HG02759 (cell line): ENCODE measurements around the gene KIF1C.

Experiments used
- ATAC-seq: cut with Tn5 transposase; IDR thresholded peaks from one replicate; pipeline ENCODE4 v1.9.1; 2021; ENCODE audit warnings: mild to moderate bottlenecking, moderate library complexity; ENCODE audit not compliant: unreplicated experiment

The KIF1C gene

GRCh38 chr17:4968486-4969046, 29.2 kb upstream of the KIF1C start:
- no peak for ATAC-seq

GRCh38 chr17:4969047-4969550, 28.7 kb upstream of the KIF1C start:
- ATAC-seq = no peak

DNA sequence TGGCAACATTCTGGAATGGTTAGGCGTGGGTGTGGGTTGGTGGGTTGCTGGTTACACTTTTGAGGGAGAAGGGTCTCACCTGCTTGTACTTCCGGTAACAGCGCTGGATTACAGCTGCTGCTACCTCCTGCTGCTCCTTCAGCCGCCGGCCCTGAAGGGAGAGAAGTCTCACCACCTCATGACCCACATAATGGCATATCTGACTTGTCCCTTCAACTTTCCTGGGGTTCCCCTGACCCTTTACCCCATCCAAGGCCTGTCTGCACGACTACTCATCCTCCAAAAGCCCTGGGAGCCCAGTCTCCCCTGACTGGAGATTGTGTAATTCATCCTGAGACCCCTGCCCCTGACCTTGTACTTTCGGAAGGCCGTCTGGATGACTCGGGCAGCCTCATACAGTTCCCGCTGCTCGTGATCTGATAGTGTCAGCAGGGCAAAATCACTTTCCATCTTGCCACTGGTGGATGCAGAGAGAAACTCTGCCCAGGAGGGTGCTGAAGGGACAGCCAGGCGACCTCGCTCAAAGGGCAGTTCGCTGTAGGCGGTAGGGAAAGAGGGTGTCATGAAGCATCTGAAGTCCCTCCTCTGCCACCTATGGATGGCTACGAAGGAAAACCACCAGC, 28.1 kb upstream of the KIF1C start:
- no peak for ATAC-seq

DNA sequence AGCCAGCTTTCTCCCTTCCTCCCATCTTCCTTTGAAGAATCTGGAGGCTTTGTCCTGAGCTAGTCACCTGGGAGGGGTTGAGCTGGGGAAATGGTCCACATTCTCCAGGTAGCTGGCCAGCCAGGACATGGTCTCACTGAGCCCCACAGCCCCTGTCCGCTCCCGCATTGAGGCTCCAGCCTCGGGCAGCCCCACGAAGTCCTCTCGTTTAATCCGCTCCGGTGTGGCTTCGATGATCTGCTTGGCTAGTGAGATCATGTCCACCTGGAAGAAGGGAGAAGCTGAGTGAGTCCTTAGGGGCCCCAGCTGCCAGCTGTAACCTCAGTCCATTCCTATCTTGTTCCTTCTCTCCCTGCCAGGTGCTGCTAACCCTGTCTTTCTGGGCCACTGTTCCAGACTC, 27.5 kb upstream of the KIF1C start:
- ATAC-seq = no peak

DNA sequence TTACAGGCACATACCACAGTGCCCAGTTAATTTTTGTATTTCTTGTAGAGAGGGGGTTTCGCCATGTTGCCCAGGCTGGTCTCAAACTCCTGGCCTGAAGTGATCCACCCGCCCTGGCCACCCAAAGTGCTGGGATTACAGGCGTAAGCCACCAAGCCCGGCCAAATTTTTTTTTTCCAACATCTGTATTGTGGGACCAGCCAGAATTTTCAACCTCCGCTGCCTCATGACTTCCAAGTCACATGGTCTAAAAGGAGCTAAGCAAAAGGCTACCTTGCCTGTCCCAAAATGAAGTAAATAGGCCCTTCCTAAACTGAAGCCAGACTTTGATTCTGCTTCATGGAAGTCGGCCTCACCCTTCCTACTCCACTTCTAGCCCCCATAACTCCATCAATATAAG, 25.9 kb upstream of the KIF1C start:
- no peak for ATAC-seq

DNA sequence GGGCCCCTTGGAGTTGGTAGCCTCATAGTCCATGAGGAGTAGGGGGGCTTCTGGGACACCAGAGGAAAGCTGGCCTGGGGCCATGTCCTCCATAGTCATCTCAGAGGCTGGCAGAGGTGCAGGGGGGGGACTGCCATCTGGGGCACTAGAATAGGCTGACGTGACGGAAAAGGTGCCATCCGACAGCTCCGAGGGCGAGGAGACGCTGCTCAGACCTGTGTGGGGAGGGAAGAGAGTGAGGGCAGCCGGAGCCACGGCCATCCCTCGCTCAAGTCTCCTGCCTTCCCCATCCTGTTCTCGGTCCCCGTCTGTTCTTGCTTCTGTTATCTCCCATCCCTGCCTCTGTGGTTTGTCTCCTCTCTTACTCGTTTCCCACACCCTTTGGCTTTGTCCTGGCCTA, 25.4 kb upstream of the KIF1C start:
- ATAC-seq = no peak

- ATAC-seq = no peak
Observed at GRCh38 chr17:4972752-4973151, 25.0 kb upstream of the KIF1C start.

DNA sequence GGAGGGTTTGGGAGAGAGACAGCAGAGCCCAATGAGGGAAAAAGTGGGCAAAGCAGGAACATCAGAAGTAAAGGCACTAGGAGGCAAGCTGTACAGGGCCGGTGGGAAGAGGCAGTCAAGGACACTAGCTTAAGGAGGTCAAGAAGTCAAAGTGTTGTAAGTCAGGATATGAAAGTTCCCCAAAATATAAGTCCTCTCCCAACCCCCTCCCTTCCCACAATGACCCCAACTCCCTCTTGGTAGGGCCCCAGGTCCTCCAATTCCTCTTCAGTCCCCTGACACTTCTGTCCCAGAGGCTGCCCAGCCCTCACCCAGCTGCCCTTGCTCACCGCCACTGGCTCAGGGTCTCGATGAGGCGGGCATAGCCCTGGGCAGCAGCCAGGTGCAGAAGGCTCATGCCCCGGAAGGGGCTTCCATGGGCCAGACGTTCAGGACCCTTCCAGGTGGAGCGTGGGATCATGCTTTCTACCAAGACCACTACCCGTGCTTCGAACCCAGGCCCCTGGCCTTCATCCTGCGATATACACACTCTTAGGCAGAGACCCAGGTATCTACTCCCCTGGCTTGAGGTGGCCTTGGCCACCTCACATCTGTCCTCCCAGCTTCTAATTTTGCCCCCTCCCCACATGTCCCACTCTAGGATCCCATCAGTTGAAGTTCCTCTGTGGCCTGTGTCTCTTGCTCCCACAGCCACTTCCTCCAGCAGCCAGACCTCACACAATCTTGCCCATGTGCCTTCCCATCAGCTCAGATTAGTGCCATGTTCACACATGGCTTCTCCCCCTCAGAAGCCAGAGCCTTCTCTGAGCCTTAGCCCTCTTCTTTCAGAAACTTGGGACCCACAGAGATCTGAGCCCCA, 24.3 kb upstream of the KIF1C start:
- ATAC-seq = no peak

DNA sequence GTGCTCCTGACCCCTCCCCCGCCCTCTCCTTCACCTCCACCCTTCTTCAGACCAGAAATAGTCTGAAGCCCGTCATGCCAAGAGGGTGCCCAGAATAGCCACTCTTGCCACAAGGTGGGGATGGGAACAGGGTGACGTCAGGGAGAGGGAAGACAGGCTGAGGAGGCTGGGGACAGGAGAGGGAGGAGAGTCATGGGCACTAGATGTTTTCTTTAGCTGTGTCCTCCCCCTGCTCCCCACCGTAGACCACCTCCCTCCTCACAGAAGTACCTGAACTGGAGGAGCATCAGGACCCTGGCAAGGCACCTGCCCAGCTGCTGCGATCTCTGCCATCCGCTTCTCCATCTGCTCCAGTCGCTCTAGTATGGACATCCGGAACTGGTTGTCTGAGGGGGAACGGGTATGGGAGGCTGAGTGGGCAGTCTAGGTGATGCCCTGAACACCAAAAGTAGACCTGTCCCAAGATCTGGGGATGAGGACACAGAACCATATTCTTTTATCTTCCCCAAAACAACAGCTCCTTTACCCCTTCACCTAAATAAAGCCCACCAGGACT, 23.6 kb upstream of the KIF1C start:
- ATAC-seq = no peak

GRCh38 chr17:4978726-4979125, 19.0 kb upstream of the KIF1C start:
- ATAC-seq = no peak

GRCh38 chr17:4980644-4981216, 17.0 kb upstream of the KIF1C start:
- no peak for ATAC-seq

DNA sequence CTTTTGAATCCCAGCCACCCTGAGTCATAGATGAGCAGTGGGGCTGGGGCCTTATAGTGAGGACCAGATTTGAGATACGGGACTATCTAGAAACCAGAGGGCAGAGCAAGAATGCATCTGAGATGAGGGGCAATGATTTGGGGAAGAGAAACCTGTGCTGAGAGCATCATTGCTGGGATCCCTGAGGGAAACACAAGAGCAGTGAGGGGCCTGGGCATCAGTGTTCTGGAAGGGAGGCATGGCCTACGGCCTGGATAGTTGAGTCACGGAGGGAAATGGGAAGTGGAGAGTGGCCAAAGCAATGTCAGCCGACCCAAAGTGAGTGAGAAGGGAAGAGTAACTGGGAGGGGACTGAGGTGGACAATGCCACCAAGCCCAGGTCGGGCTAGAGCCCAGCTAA, 15.4 kb upstream of the KIF1C start:
- no peak for ATAC-seq

- ATAC-seq = no peak
Observed at GRCh38 chr17:4986403-4986802, 11.3 kb upstream of the KIF1C start.

DNA sequence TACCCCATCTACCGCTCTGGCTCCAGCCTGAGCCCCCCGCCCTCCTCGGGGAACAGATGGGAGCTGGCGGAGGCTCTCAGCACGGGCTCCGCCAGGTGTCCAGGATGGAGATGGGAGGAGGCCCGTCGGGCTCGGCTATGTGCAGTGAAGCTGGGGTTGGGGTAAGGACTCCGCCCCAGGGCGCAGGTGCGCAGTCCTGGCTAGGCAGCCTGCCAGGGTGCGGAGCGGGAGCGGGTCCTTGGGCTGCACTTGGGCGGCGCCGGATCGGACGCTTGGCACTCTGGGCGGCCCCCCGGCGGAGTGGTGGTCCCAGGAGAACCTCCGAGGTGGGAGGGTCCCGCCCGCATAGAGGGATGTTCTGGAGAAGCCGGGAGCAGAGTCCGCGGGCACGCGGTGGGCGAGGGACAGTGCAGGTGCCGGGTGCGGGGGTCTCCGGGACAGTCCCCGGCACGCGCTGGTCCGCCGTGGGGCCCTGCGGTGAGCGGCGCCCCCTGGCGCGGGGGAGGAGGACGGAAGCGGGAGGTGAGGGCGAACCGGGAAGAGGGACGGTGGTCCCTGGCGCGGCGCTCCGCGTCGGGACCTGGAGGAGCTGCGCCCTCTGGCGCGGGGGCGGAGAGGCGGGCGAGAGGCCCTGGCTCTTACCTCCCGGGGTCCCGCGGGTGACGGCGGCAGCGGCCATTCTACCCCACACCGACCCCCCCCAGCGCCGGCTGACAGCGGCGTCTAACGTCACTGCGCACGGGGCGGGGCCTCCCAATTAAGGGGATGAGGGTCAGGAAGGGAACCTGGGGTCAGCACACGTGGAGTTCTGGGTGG, 10.6 kb upstream of the KIF1C start, which contains the start of gene CAMTA2:
TSS of gene CAMTA2 (minus strand) at position 725 of the 816 bp plus-strand sequence. CDS start 1,453 bp downstream, outside the sequence.
- ATAC-seq = peak; percentile 70

- peak; percentile 9 for ATAC-seq
Observed at GRCh38 chr17:4987767-4988567, 9.8 kb upstream of the KIF1C start.

- no peak for ATAC-seq
Observed at GRCh38 chr17:4994081-4994595, 3.6 kb upstream of the KIF1C start.

- peak; percentile 13 for ATAC-seq
Observed at GRCh38 chr17:4998027-4998731, 429 bp downstream of the KIF1C start.

DNA sequence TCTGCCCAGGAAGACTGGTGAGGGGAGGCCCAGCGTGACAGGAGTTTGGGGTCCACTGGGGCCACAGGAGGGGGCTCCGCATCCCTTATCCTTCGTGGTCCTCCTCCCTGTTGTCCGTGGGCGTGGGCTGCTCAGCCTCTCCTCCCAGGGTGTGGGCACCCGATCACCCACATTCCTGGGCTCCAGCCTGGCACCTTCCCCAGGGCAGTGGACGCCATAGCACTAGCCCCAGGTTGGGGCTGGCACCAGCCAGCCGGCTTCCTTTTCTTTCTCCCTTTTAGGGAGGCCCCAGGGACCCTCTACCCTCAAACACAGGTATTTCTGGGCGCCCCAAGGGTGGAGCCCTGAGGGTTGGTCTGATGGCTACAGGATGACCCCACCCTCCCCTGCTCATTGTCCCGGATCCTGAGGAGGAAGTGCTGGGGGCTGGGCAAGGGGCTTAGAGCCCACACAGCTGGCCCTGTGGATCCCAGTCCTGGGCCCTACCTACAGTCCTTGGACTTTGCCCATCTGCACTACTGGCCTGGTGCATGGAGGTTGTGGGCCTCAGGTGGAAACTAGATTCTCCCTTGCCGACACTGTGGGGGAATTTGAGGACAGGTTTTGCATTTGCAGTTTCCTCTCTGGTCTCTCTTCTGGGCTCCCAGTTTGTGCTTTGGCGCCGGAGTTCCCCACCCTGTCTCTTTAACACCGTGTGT, 1.1 kb downstream of the KIF1C start:
- ATAC-seq = no peak
